SK-N-MC (cell line): ENCODE data around the gene EXT2.

Experiments used
- EZH2 ChIP-seq: fragments of 200-600 bp; sonication (generic); IDR thresholded peaks from one replicate; pipeline ENCODE4 v1.6.1; 2017; ENCODE audit warnings: antibody characterized with exemption
- POLR2AphosphoS5 ChIP-seq: IDR thresholded peaks from 2 replicates; pipeline ENCODE4 v1.6.1; 2012; ENCODE audit warnings: mild to moderate bottlenecking, low read depth, low read length, borderline replicate concordance

DNA sequence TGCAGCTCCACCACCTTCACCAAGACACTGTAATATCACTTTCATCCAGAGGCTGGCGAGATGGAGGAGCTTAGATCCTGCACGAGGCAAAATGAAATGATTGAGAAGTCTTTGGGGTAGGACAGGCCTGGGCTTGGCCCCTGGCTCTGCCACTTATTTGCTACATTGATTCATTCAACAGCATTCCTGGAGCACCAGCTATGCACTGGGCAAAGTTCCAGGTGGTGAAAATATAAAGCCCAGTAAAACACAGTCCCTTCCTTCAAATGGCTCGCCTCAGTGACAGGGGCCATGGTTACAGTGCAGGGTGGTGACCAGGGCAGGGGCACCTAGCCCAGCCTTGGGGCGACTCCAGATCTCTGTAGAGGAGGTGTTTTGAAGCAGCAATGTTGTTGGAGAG is 194.7 kb downstream of the EXT2 start:
- no peak for TF ChIP-seq EZH2
- no peak for TF ChIP-seq POLR2AphosphoS5
